ENCODE measurements around the gene DESI2.

The DESI2 gene

GRCh38 chr1:244626709-244627108 lies 26.2 kb upstream of the DESI2 start:
- H3K27me3 ChIP-seq (ENCODE audit: insufficient read depth, poor library complexity, severe bottlenecking): no peaks in the 10 kb centered on the region
- DNase-seq (ENCODE audit: low read depth in 1 of 2, low spot score in 1 of 2): no peak
- TF ChIP-seq POLR2AphosphoS5 (IDR thresholded peaks at IDR 0.05; ENCODE audit: low read depth): no peak
- no peak for TF ChIP-seq CTCF (IDR thresholded peaks at IDR 0.05; ENCODE audit: insufficient read depth, low read length)
- TF ChIP-seq SPI1 (IDR thresholded peaks at IDR 0.05; ENCODE audit: borderline replicate concordance, low read depth): no peak
- no peak for TF ChIP-seq REST (IDR thresholded peaks at IDR 0.05; ENCODE audit: insufficient replicate concordance, low read depth)
- no peak for TF ChIP-seq GABPA (IDR thresholded peaks at IDR 0.05; ENCODE audit: low read depth)
- no peak overlapping the region for H3K4me3 ChIP-seq (replicated peaks; ENCODE audit: insufficient read depth, low read length)
- H3K27ac ChIP-seq (replicated peaks): no peak overlapping the region

- H3K27me3 ChIP-seq (ENCODE audit: insufficient read depth, poor library complexity, severe bottlenecking): no peaks in the 10 kb centered on the region
- no peak overlapping the region for H3K4me3 ChIP-seq (replicated peaks; ENCODE audit: insufficient read depth, low read length)
- TF ChIP-seq GABPA (IDR thresholded peaks at IDR 0.05; ENCODE audit: low read depth): no peak
- TF ChIP-seq POLR2AphosphoS5 (IDR thresholded peaks at IDR 0.05; ENCODE audit: low read depth): peak; percentile 52; the same call in 1 of the 2 replicates
- TF ChIP-seq SPI1 (IDR thresholded peaks at IDR 0.05; ENCODE audit: borderline replicate concordance, low read depth): peak; percentile 27; the same call in 1 of the 2 replicates
- no peak for TF ChIP-seq CTCF (IDR thresholded peaks at IDR 0.05; ENCODE audit: insufficient read depth, low read length)
- TF ChIP-seq REST (IDR thresholded peaks at IDR 0.05; ENCODE audit: insufficient replicate concordance, low read depth): no peak
- peak overlapping the region; percentile 68 for H3K27ac ChIP-seq (replicated peaks)
- DNase-seq (ENCODE audit: low read depth in 1 of 2, low spot score in 1 of 2): peak; percentile 68 to 90
These were observed 24.1 kb upstream of the DESI2 start for GRCh38 chr1:244628789-244629188.

GRCh38 chr1:244633140-244633539 lies 19.8 kb upstream of the DESI2 start:
- TF ChIP-seq CTCF (IDR thresholded peaks at IDR 0.05; ENCODE audit: insufficient read depth, low read length) (no peak), REST (IDR thresholded peaks at IDR 0.05; ENCODE audit: insufficient replicate concordance, low read depth) (no peak), GABPA (IDR thresholded peaks at IDR 0.05; ENCODE audit: low read depth) (no peak), SPI1 (IDR thresholded peaks at IDR 0.05; ENCODE audit: borderline replicate concordance, low read depth) (no peak), POLR2AphosphoS5 (IDR thresholded peaks at IDR 0.05; ENCODE audit: low read depth) (no peak)
- Histone ChIP-seq H3K27me3 (ENCODE audit: insufficient read depth, poor library complexity, severe bottlenecking) (no peaks in the 10 kb centered on the region), H3K27ac (replicated peaks) (no peak overlapping the region), H3K4me3 (replicated peaks; ENCODE audit: insufficient read depth, low read length) (no peak overlapping the region)
- no peak for DNase-seq (ENCODE audit: low read depth in 1 of 2, low spot score in 1 of 2)

Data from HL-60 (cell line).